D721Med (cell line): ENCODE results near the gene MAPKAP1.
A peak's percentile ranks its signal among the peaks of the same experiment; 100 is the strongest.
"Not testable (repeated sequence)": the region's sequence is repeated elsewhere in the genome, so short reads cannot be mapped to it uniquely, and the experiment has no call there.

Experiments used
- DNase-seq: peaks from one replicate; pipeline ENCODE4 v3.0.0; 2011; ENCODE audit warnings: low spot score; ENCODE audit not compliant: insufficient read length
- FAIRE-seq: peaks from 2 replicates; lab custom pipeline; 2011; peaks lifted over from hg19 to GRCh38; lab: Jason Lieb, UNC
- TF ChIP-seq, protein P1 (sequence below): IDR thresholded peaks from 2 replicates; pipeline ENCODE4 v1.5.1; 2012; ENCODE audit warnings: mild to moderate bottlenecking, control low read depth; ENCODE audit not compliant: insufficient read depth; ENCODE audit errors: missing control alignments

MAPKAP1 gene

GRCh38 chr9:125570246-125570645 is 136.8 kb downstream of the MAPKAP1 start:
- no peak for FAIRE-seq
- TF ChIP-seq, protein P1, sequence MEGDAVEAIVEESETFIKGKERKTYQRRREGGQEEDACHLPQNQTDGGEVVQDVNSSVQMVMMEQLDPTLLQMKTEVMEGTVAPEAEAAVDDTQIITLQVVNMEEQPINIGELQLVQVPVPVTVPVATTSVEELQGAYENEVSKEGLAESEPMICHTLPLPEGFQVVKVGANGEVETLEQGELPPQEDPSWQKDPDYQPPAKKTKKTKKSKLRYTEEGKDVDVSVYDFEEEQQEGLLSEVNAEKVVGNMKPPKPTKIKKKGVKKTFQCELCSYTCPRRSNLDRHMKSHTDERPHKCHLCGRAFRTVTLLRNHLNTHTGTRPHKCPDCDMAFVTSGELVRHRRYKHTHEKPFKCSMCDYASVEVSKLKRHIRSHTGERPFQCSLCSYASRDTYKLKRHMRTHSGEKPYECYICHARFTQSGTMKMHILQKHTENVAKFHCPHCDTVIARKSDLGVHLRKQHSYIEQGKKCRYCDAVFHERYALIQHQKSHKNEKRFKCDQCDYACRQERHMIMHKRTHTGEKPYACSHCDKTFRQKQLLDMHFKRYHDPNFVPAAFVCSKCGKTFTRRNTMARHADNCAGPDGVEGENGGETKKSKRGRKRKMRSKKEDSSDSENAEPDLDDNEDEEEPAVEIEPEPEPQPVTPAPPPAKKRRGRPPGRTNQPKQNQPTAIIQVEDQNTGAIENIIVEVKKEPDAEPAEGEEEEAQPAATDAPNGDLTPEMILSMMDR = no peak
- DNase-seq = no peak

- FAIRE-seq = no peak
- DNase-seq = no peak
- TF ChIP-seq, protein P1 = no peak
These were observed 138.4 kb downstream of the MAPKAP1 start for GRCh38 chr9:125568621-125569020.

DNA sequence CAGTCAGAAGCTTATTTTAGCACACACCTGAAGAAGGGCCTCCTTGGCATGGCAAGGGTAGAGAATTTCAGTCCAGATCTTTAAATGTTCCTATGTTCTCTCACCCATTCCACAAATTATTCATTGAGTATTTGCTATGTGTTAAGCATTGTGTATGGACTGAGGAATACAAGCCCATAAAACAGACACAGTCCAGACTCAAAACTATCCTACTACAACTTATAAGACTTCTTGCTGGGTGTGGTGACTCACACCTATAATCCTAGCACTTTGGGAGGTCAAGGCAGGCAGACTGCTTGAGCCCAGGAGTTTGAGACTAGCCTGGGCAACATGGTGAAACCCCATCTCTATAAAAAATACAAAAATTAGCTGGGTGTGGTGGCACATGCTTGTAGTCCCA is 141.0 kb downstream of the MAPKAP1 start:
- DNase-seq, FAIRE-seq: not testable (repeated sequence)

GRCh38 chr9:125565126-125565525 is 141.9 kb downstream of the MAPKAP1 start:
- DNase-seq = no peak
- TF ChIP-seq, protein P1 = no peak
- FAIRE-seq = no peak

- FAIRE-seq (peak; percentile 79), DNase-seq (no peak)
- TF ChIP-seq, protein P1 = no peak
These were observed 142.4 kb downstream of the MAPKAP1 start for GRCh38 chr9:125564631-125565030.

GRCh38 chr9:125561509-125562148 is 145.4 kb downstream of the MAPKAP1 start:
- TF ChIP-seq, protein P1 = no peak
- no peak for FAIRE-seq
- no peak for DNase-seq

GRCh38 chr9:125559894-125560293 is 147.1 kb downstream of the MAPKAP1 start:
- FAIRE-seq (no peak), DNase-seq (no peak)
- TF ChIP-seq, protein P1 = no peak
